Fibroblast of skin of left quadriceps (primary cell): ENCODE data around the gene FAM131C.
A peak's percentile ranks its signal among the peaks of the same experiment; 100 is the strongest.

ENCODE experiments used
- DNase-seq, 2 experiments: peaks; one replicate each; pipeline ENCODE4 v3.0.0-alpha.2; 2013; ENCODE audit warnings: low read depth in 2 of 2

Gene FAM131C

GRCh38 chr1:16101623-16102022 lies 28.2 kb upstream of the FAM131C start:
- no peak for DNase-seq

- DNase-seq = no peak
Measured at GRCh38 chr1:16099412-16099811, 26.0 kb upstream of the FAM131C start.

- no peak for DNase-seq
Measured at GRCh38 chr1:16095447-16095846, 22.0 kb upstream of the FAM131C start.

- DNase-seq = no peak
Measured at GRCh38 chr1:16094453-16095158, 21.2 kb upstream of the FAM131C start.

- DNase-seq = no peak
Measured at GRCh38 chr1:16093611-16094010, 20.2 kb upstream of the FAM131C start.

GRCh38 chr1:16092923-16093511 lies 19.6 kb upstream of the FAM131C start:
- DNase-seq = no peak

GRCh38 chr1:16092097-16092922 lies 18.9 kb upstream of the FAM131C start:
- DNase-seq = no peak

GRCh38 chr1:16091296-16091695 lies 17.8 kb upstream of the FAM131C start:
- no peak for DNase-seq

- DNase-seq = no peak
Measured at GRCh38 chr1:16090076-16090826, 16.8 kb upstream of the FAM131C start.

- DNase-seq = no peak
Measured at GRCh38 chr1:16088996-16089395, 15.5 kb upstream of the FAM131C start.

- no peak for DNase-seq
Measured at GRCh38 chr1:16088351-16088911, 15.0 kb upstream of the FAM131C start.

- no peak for DNase-seq
Measured at GRCh38 chr1:16087733-16088132, 14.3 kb upstream of the FAM131C start.

- no peak for DNase-seq
Measured at GRCh38 chr1:16085522-16085921, 12.1 kb upstream of the FAM131C start.

GRCh38 chr1:16083486-16083885 lies 10.0 kb upstream of the FAM131C start:
- DNase-seq = no peak

- peak; percentile 20 to 27 for DNase-seq
Measured at GRCh38 chr1:16082283-16083038, 9.0 kb upstream of the FAM131C start.

- DNase-seq = no peak
Measured at GRCh38 chr1:16081636-16082035, 8.2 kb upstream of the FAM131C start.

GRCh38 chr1:16080422-16081150 lies 7.1 kb upstream of the FAM131C start:
- no peak for DNase-seq

GRCh38 chr1:16078925-16079656 lies 5.6 kb upstream of the FAM131C start:
- peak; percentile 45 to 46 for DNase-seq

- DNase-seq = no peak
Measured at GRCh38 chr1:16077406-16078245, 4.2 kb upstream of the FAM131C start.
